HEK293T (cell line): ENCODE data around the gene ABTB1.

Experiments
- NFRKB ChIP-seq: fragments of 450-650 bp; IDR thresholded peaks from 2 replicates; pipeline ENCODE4 v1.6.1; 2016; ENCODE audit warnings: mild to moderate bottlenecking, moderate library complexity
- PKNOX1 ChIP-seq: fragments of 450-650 bp; IDR thresholded peaks from 2 replicates; pipeline ENCODE4 v1.6.1; 2016
- TARDBP ChIP-seq: fragments of 450-650 bp; IDR thresholded peaks from 2 replicates; pipeline ENCODE4 v1.6.1; 2016
- ZNF384 ChIP-seq: fragments of 450-650 bp; IDR thresholded peaks from 2 replicates; pipeline ENCODE4 v1.6.1; 2016

GRCh38 chr3:127688022-127688415, 15.3 kb downstream of the ABTB1 start:
- TF ChIP-seq PKNOX1 (no peak), ZNF384 (no peak), NFRKB (no peak), TARDBP (no peak)
